22Rv1 (cell line): ENCODE measurements around the gene BCL11B.

Experiments
- CTCF ChIP-seq: fragments of 450-650 bp; IDR thresholded peaks from 2 replicates; pipeline ENCODE4 v1.5.1; 2017; ENCODE audit warnings: mild to moderate bottlenecking
- ZFX ChIP-seq: fragments of 450-650 bp; IDR thresholded peaks from 2 replicates; pipeline ENCODE4 v1.6.1; 2017; ENCODE audit warnings: antibody characterized with exemption, borderline replicate concordance

GRCh38 chr14:99186956-99187690 is 84.9 kb downstream of the BCL11B start:
- TF ChIP-seq CTCF (no peak), ZFX (no peak)
